Peyer's patch (tissue), 4 donors: Measurements from ENCODE around the gene HSPB8.

Experiments
- CTCF ChIP-seq, 6 experiments: fragments of 450-650 bp in 4 of 6; fragments of 200-600 bp in 2 of 6; sonication (generic) in 1 of 6; IDR thresholded peaks; one replicate each; pipeline ENCODE4 v1.5.1; 2017 to 2019; ENCODE audit warnings: antibody characterized with exemption in 6 of 6, mild to moderate bottlenecking in 3 of 6, moderate library complexity in 1 of 6
- POLR2A ChIP-seq, 2 donors: fragments of 450-650 bp; IDR thresholded peaks; one replicate each; pipeline ENCODE4 v1.5.1; 2017; ENCODE audit warnings: antibody characterized with exemption in 2 of 2, mild to moderate bottlenecking in 2 of 2, moderate library complexity in 2 of 2

- TF ChIP-seq CTCF (IDR thresholded peaks at IDR 0.05) (no peak), POLR2A (IDR thresholded peaks at IDR 0.05) (no peak)
Observed at GRCh38 chr12:119177724-119178380, 879 bp upstream of the HSPB8 start.
